ENCODE data around the gene RPS6KA3.
"Not testable (repeated sequence)": the region's sequence is repeated elsewhere in the genome, so short reads cannot be mapped to it uniquely, and the experiment has no call there.

Gene RPS6KA3

GRCh38 chrX:20140420-20140819, 126.3 kb downstream of the RPS6KA3 start:
- DNase-seq, result no peak

GRCh38 chrX:20139966-20140365, 126.7 kb downstream of the RPS6KA3 start:
- DNase-seq, result no peak

GRCh38 chrX:20135944-20136343, 130.8 kb downstream of the RPS6KA3 start:
- no peak for DNase-seq

- no peak for DNase-seq
These were observed 134.0 kb downstream of the RPS6KA3 start for GRCh38 chrX:20132666-20133065.

- DNase-seq, result no peak
These were observed 136.4 kb downstream of the RPS6KA3 start for GRCh38 chrX:20130357-20130756.

GRCh38 chrX:20129547-20129946, 137.2 kb downstream of the RPS6KA3 start:
- no peak for DNase-seq

GRCh38 chrX:20128670-20129069, 138.0 kb downstream of the RPS6KA3 start:
- no peak for DNase-seq

- not testable (repeated sequence) for DNase-seq
These were observed 139.3 kb downstream of the RPS6KA3 start for GRCh38 chrX:20127440-20127839.

GRCh38 chrX:20126833-20127232, 139.9 kb downstream of the RPS6KA3 start:
- not testable (repeated sequence) for DNase-seq

- DNase-seq, result no peak
These were observed 141.7 kb downstream of the RPS6KA3 start for GRCh38 chrX:20124964-20125363.

- no peak for DNase-seq
These were observed 148.5 kb downstream of the RPS6KA3 start for GRCh38 chrX:20118065-20118824.

- DNase-seq, result no peak
These were observed 150.0 kb downstream of the RPS6KA3 start, which contains the start of gene MAP7D2 for GRCh38 chrX:20116577-20117240. Gene MAP7D2 (minus strand): TSS chrX:20116907. CDS start chrX:20116879, 28 bp downstream.

- DNase-seq, result no peak
These were observed 150.6 kb downstream of the RPS6KA3 start for GRCh38 chrX:20116087-20116576.

- no peak for DNase-seq
These were observed 154.5 kb downstream of the RPS6KA3 start for GRCh38 chrX:20112022-20112774.

GRCh38 chrX:20111271-20111670, 155.4 kb downstream of the RPS6KA3 start:
- no peak for DNase-seq

- no peak for DNase-seq
These were observed 164.7 kb downstream of the RPS6KA3 start for GRCh38 chrX:20101934-20102581.

Measured in activated CD4-positive, alpha-beta T cell treated with anti-CD3 and anti-CD28 coated beads, Interleukin-2, amount 50 U/mL, for 4 hours (primary cell).